Right cardiac atrium (tissue), 5 donors: ENCODE results near the gene SKA3. TPM values are rescaled to one million over a fixed set of nuclear protein-coding genes. Genes with fewer than 3 reads are reported as not detected.
"Not testable (repeated sequence)": the region's sequence is repeated elsewhere in the genome, so short reads cannot be mapped to it uniquely, and the experiment has no call there.

Experiments used
- ATAC-seq, 2 donors: fragments of 200-7000 bp; cut with Tn5 transposase; one replicate each; pipeline versions ENCODE4 v1.8.0 to v1.9.1; 2020; ENCODE audit warnings: moderate library complexity in 2 of 2, mild to moderate bottlenecking in 1 of 2
- DNase-seq, 3 donors: peaks; one replicate each; pipeline ENCODE4 v3.0.0-alpha.2; 2020
- H3K27ac ChIP-seq: one replicate; pipeline ENCODE4 v1.5.1; 2013; ENCODE audit warnings: mild to moderate bottlenecking, low read length, control low read depth, moderate library complexity
- H3K27me3 ChIP-seq: one replicate; pipeline ENCODE4 v1.6.1; 2013; ENCODE audit not compliant: control insufficient read depth, insufficient read depth
- H3K4me1 ChIP-seq: one replicate; pipeline ENCODE4 v1.6.1; 2013; ENCODE audit warnings: low read length; ENCODE audit not compliant: control insufficient read depth, insufficient read depth
- H3K4me3 ChIP-seq: one replicate; pipeline ENCODE4 v1.5.1; 2013; ENCODE audit warnings: low read length, control low read depth
- H3K9me3 ChIP-seq: one replicate; pipeline ENCODE4 v1.6.1; 2013; ENCODE audit warnings: low read length; ENCODE audit not compliant: control insufficient read depth
- WGBS: extraction: QIAGEN DNeasy Blood & Tissue Kit; methylation state at CpG from one replicate; pipeline ENCODE4 v1.1.7; 2013; 5-methylcytosine and 5-hydroxymethylcytosine counted together
- intact Hi-C, 4 donors: fragments of 100-400 bp; cut with DNase I; formaldehyde crosslinking; loops; one replicate each; pipeline versions ENCODE4 v1.11.0 to v1.14.0; 2022 to 2023
- polyA plus RNA-seq: library from polyadenylated mRNA; stranded (reverse); fragments of 200-250 nt; gene quantifications from one replicate; pipeline ENCODE4 v1.2.3, GENCODE V29; 2013
- total RNA-seq, 4 donors: library from RNA; stranded (reverse); fragmentation: NEBNext Ultra II Directional; extraction: Animal tissue kit (Norgen Biotek cat#: 25700); gene quantifications; one replicate each; pipeline ENCODE4 v1.2.1, GENCODE V29; 2021
- donor health status: healthy with polysubstance abuse.
- donor health status: DM: no; HTN: yes; CAD: no.
- donor health status: DM: no; HTN: no; CAD: no.
- donor health status: DM: no; HTN: yes; CAD: no; lungs with severe emphysema.
- donor health status: DM: yes; HTN: yes; CAD: no.

The SKA3 gene
- total and polyA plus RNA-seq, 5 donors = 0.07 to 0.91 (median 0.45) TPM; not detected in 1

DNA sequence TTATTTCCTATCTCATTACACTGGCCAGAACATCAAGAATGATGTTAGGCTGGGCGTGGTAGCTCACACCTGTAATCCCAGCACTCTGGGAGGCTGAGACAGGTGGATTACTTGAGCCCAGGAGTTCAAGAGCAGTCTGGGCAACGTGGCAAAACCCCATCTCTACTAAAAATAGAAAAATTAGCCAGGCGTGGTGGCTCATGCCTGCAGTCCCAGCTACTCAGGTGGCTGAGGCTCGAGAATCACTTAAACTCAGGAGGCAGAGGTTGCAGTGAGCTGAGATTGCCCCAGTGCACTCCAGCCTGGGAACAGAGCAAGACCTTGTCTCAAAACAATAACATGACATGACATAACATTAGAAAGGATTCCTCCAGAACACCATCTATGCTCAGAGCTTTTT, 10.7 kb downstream of the SKA3 start:
- WGBS = 79% methylated on average over 4 of the region's 4 CpGs
- H3K4me1 ChIP-seq, H3K4me3 ChIP-seq, H3K27me3 ChIP-seq, DNase-seq, H3K9me3 ChIP-seq, intact Hi-C loops, H3K27ac ChIP-seq, ATAC-seq: not testable (repeated sequence)

DNA sequence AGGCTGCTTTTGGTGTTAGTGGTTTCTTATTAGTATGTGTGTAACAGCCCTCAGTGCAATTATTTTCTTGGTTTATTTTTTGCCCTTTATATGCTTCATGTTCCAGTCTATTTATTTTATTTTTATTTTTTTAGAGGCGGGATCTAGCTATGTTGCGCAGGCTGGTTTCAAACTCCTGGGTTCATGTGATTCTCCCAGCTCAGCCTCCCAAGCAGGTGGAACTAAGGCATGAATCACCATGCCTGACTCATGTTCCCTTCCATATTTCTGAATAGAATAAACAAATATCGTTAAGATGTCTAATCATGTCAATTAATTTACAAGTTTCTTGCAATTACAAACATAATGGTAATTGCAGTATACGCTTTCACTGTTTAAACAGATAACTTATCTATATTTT, 11.7 kb downstream of the SKA3 start:
- H3K9me3 ChIP-seq = no peaks in the 10 kb centered on the region
- no peaks in the 10 kb centered on the region for H3K27me3 ChIP-seq
- H3K4me1 ChIP-seq = no peaks in the 10 kb centered on the region
- no peak overlapping the region for H3K27ac ChIP-seq
- intact Hi-C loops = no loop called here
- 96% methylated on average over 4 of the region's 4 CpGs for WGBS
- no peak overlapping the region for H3K4me3 ChIP-seq
- ATAC-seq (no peak), DNase-seq (no peak)

DNA sequence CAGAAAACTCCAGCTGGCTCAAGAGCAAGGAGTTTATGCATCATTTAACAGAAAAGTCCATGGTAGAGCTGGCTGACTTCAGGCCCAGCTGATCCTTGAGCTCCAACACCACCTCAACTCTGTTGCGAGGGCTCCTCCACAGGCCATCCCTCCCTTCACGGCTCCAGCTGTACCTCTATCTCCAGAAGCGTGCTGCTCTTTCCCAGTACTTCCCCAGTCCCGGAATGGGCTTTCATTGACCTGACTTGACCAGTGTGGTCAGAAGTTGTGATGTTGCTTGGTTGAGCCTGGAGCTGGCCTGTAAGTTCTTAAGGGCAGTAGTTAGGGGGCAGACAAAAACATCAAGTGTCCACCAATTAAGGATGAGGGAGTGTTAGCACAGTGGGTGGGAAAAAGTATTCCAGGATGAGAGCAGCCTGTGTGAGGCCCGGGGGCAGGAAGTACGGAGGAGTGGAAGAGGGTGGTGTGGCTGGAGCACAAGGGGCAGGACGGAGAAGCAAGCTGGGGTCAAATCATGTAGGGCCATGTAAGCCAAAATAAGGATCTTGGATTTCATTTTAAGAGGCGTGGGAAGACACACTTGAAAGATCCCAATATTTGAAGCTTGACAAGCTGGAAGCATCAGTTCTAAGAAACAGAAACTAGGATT, 24.0 kb downstream of the SKA3 start:
- 80% methylated on average over 8 of the region's 8 CpGs for WGBS
- Histone ChIP-seq H3K27me3 (no peaks in the 10 kb centered on the region), H3K27ac (no peak overlapping the region), H3K9me3 (no peaks in the 10 kb centered on the region), H3K4me1 (no peaks in the 10 kb centered on the region), H3K4me3 (no peak overlapping the region)
- DNase-seq (peak in 1 of 3 donors; percentile 31), ATAC-seq (no peak)
- intact Hi-C loops = no loop called here

DNA sequence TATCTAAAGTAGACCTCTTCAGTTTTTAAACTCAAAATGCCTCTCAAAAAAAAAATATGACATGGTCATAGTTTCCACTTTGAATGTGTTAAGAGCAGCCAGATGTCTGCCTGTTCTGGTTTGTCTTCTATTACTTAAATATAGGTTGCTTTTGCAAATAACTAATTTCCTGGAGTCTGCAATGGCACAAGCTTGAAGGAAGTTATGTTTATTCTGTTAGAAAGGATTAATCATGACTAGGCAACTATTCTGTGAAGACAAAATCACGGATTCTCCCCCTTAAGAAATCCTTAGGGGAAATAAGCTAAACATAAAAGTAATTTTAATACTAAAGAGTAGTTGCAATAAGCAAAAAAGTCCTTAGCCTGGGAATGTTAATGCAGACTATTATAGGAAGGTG, 26.3 kb downstream of the SKA3 start:
- H3K27me3 ChIP-seq = no peaks in the 10 kb centered on the region
- ATAC-seq (no peak), DNase-seq (no peak)
- H3K4me3 ChIP-seq = no peak overlapping the region
- 48% methylated on average over 1 of the region's 1 CpG for WGBS
- H3K4me1 ChIP-seq = no peaks in the 10 kb centered on the region
- no peaks in the 10 kb centered on the region for H3K9me3 ChIP-seq
- H3K27ac ChIP-seq = no peak overlapping the region
- intact Hi-C loops = no loop called here

DNA sequence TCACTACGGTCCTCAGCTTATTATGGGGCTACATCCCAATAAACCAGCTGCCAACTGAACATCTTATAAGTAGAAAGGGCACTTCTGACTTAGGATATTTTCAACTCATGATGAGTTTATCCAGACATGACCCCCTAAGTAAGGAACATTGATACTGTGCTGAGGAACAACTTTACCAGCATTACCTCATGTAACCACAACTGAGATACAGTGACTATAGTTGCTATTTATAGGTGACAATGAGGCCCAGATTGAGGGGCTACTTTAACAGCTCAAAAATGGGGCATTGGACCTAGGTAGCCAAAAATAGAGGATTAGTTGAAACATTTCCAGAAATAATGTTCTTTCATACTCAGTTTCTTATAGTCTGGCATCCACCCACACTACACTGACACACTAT, 26.8 kb downstream of the SKA3 start:
- 36% methylated on average over 1 of the region's 1 CpG for WGBS
- DNase-seq (no peak), ATAC-seq (peak in 1 of 2 donors; percentile 55)
- no peaks in the 10 kb centered on the region for H3K9me3 ChIP-seq
- no peaks in the 10 kb centered on the region for H3K27me3 ChIP-seq
- intact Hi-C loops = no loop called here
- H3K4me1 ChIP-seq = no peaks in the 10 kb centered on the region
- no peak overlapping the region for H3K4me3 ChIP-seq
- no peak overlapping the region for H3K27ac ChIP-seq

DNA sequence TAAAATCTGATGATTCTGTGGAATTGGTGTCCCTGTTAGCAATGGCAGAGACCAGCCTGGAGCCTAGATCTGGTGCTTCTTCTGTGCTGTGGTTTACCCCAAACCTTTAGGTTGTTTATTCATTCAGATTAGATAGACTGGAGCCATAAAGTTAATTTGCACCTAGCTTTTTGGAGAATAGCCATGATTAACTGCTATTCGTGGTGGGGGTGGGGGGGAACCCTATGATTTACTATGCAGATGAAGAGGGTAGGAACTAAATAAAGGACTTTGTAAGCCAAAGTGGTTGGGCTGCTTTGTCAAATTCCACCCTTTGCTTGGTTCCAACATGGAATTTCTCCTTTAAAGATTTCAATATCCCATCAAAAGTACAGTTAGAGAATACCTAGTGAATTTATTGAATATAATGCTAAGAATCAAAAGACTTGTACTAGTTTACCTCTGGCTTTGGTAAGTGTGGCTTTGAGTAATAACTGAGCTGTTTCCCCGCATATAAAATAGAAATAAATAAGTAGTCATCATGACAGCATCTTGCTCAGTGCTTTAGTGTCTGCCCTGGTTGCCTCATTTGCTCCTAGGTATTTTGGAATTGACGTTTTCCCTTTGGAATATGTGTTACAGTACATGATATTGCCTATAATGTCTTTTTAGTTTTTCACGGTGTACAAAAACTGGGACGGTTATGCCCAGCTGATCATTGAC, 27.6 kb downstream of the SKA3 start:
- intact Hi-C loops = no loop called here
- ATAC-seq = no peak

DNA sequence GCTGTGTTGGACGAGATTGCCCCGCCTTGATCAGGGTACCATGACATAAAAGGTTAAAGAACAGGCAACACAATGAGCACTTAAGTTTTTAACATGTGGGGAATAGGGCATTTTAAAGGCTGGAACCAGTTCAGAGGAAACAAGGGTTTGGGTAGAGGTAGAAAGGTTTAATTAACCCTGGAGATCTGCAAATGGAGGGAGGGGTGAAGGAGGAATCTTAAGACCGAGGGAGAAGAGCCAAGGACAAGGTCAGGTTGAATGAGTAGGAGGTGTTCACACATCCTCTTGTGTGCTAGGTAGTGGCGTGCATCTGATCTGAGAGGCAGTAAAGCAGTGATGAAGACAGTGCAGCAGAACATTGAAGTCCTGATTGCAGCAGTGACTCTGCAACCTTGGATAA, 28.5 kb downstream of the SKA3 start:
- intact Hi-C loops = no loop called here
- ATAC-seq (no peak), DNase-seq (no peak)
- no peaks in the 10 kb centered on the region for H3K4me1 ChIP-seq
- H3K9me3 ChIP-seq = no peaks in the 10 kb centered on the region
- no peaks in the 10 kb centered on the region for H3K27me3 ChIP-seq
- H3K27ac ChIP-seq = no peak overlapping the region
- WGBS = 69% methylated on average over 4 of the region's 4 CpGs
- no peak overlapping the region for H3K4me3 ChIP-seq

More for the DNA sequence above, 27.6 kb downstream of the SKA3 start:
- Histone ChIP-seq H3K27me3 (no peaks in the 10 kb centered on the region), H3K9me3 (no peaks in the 10 kb centered on the region), H3K4me3 (no peak overlapping the region), H3K4me1 (no peaks in the 10 kb centered on the region), H3K27ac (no peak overlapping the region)
- no peak for DNase-seq
- WGBS = 75% methylated on average over 5 of the region's 5 CpGs

DNA sequence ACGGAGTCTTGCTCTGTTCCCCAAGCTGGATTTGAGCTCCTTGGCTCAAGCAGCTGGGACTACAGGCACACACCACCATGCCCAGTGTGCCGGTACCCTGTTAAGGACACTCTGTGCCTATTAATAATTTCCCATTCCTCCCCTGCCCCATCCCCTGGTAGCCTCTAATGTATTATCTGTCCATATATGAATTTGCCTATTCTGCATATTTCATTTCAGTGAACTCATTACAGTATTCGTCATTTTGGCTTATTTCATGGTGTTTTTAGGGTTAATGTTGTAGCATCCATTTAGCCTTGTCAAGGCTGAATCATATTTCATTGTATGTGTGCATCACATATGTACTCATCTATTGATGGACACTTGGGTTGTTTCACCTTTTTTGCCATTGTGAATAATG, 33.6 kb downstream of the SKA3 start:
- WGBS = 87% methylated on average over 3 of the region's 3 CpGs
- H3K27ac ChIP-seq = no peak overlapping the region
- DNase-seq = no peak
- H3K9me3 ChIP-seq = no peaks in the 10 kb centered on the region
- ATAC-seq = no peak
- H3K4me1 ChIP-seq = no peaks in the 10 kb centered on the region
- intact Hi-C loops = no loop called here
- H3K4me3 ChIP-seq = peak overlapping the region; percentile 4
- H3K27me3 ChIP-seq = no peaks in the 10 kb centered on the region

DNA sequence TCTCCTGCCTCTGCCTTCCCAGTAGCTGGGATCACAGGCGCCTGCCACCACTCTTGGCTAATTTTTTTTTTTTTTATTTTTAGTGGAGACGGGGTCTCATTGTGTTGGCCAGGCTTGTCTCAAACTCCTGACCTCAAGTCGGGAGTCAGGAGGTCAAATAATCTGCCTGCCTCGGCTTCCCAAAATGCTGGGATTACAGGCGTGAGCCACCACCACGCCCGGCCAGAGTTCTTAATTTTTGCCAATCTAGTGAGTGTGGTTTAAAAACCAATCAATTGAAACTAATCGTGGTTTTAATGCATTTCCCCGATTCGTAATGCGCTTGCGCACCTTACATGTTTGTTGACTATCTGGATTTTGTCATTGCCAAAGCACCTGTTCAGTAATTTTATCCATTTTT, 37.0 kb downstream of the SKA3 start:
- peak overlapping the region; percentile 66 for H3K4me3 ChIP-seq
- DNase-seq (peak in 1 of 3 donors; percentile 51), ATAC-seq (no peak)
- 92% methylated on average over 12 of the region's 12 CpGs for WGBS
- no peaks in the 10 kb centered on the region for H3K4me1 ChIP-seq
- intact Hi-C loops = loop anchor here in 1 of 4 donors (10.0 kb wide), 1 partner anchor 195 kb away; no protein-coding TSS in a partner anchor
- no peak overlapping the region for H3K27ac ChIP-seq
- H3K9me3 ChIP-seq = no peaks in the 10 kb centered on the region
- no peaks in the 10 kb centered on the region for H3K27me3 ChIP-seq

DNA sequence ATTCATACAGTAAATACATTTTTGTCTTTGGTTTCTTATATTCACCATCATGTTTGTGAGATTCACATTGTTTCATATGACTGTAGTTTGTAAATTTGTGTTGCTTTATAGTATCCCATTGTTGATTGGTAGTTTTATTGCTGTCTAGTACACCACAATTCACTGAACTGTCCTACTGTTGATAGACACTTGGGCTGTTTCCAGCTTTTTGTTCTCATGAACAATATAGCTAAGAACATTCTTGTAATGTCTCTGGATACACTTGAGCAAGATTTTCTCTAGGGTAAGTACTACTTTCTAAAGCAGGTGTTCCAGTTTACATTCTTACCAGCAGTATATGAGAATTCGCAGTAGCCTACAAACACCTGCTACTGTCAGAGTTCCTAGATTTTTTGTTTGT, 37.8 kb downstream of the SKA3 start:
- Histone ChIP-seq H3K4me3 (no peak overlapping the region), H3K9me3 (no peaks in the 10 kb centered on the region), H3K27ac (no peak overlapping the region), H3K4me1 (no peaks in the 10 kb centered on the region), H3K27me3 (no peaks in the 10 kb centered on the region)
- intact Hi-C loops = loop anchor here in 1 of 4 donors (10.0 kb wide), 1 partner anchor 194 kb away; no protein-coding TSS in a partner anchor
- DNase-seq (no peak), ATAC-seq (no peak)
- WGBS = 98% methylated on average over 1 of the region's 1 CpG

DNA sequence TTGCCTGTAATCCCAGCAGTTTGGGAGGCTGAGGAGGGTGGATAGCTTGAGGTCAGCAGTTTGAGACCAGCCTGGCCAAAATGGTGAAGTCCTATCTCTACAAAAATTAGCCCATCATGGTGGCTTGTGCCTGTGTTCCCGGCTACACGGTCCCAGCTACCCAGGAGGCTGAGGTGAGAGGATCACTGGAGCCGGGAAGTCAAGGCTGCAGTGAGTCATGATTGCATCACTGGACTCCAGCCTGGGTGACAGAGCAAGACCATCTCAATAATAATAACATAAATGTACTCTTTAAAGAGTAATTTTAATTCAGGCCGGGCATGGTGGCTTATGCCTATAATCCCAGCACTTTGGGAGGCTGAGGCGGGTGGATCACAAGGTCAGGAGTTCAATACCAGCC, 38.7 kb downstream of the SKA3 start:
- Histone ChIP-seq H3K9me3 (no peaks in the 10 kb centered on the region), H3K4me1 (no peaks in the 10 kb centered on the region), H3K27me3 (no peaks in the 10 kb centered on the region), H3K27ac (no peak overlapping the region), H3K4me3 (no peak overlapping the region)
- WGBS = 72% methylated on average over 5 of the region's 5 CpGs
- DNase-seq (no peak), ATAC-seq (no peak)
- intact Hi-C loops = loop anchor here in 1 of 4 donors (10.0 kb wide), 1 partner anchor 193 kb away; no protein-coding TSS in a partner anchor
